ENCODE data around the gene NINJ2. TPM values are rescaled to one million over a fixed set of nuclear protein-coding genes. Genes with fewer than 3 reads are reported as not detected.

Gene NINJ2
- total RNA-seq, 2 experiments from 2014 or later, result 1.1 to 3.4 TPM

DNA sequence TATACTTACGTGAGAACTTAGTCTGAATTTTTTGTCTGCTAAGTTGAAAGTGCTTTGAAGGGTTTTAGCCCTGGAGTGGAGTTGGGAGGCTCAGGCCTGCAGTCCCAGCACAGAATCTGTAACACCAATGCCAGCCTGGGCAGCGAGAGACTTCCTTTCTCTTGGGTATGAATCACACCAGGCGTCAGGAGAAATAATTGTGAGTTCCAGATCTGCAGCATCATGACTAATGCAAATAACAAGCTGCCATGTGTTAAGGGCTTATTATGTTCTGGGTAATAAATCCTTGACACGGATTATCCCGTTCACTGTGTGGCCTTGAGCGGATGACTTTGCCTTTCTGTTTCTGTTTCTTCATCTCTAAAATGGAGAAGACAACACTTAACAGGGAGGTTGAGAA, 132.9 kb downstream of the NINJ2 start:
- Mint-ChIP-seq H3K4me3 (no peak overlapping the region), H3K27me3 (no peaks in the 10 kb centered on the region), H3K27ac (no peak overlapping the region), H3K4me1 (ENCODE audit: low read depth) (no peaks in the 10 kb centered on the region), H3K36me3 (ENCODE audit: low read depth) (no peaks in the 10 kb centered on the region), H3K9me3 (peaks cover 5% of the 10 kb centered on the region)
- Histone ChIP-seq H3K36me3 (ENCODE audit: insufficient read depth, low read length) (no peaks in the 10 kb centered on the region), H3K4me1 (ENCODE audit: insufficient read depth, low read length) (no peaks in the 10 kb centered on the region), H3K27me3 (ENCODE audit: control insufficient read depth in 1 of 2, insufficient read depth in 2 of 2, low read length in 2 of 2) (no peaks in the 10 kb centered on the region), H3K4me3 (ENCODE audit: low read length) (no peak overlapping the region), H3K27ac (ENCODE audit: low read depth in 1 of 2, low read length in 2 of 2) (no peak overlapping the region), H3K9me3 (ENCODE audit: control insufficient read depth in 1 of 2, insufficient read depth in 1 of 2, low read length in 2 of 2) (peaks cover 0 to 32% of the 10 kb centered on the region in 2 experiments)
- ChIA-PET POLR2A (no interaction called here), CTCF (interaction anchor here (0.6 to 0.9 kb wide), 2 partner anchors 62 to 142 kb away, joined by 3 read pairs; no protein-coding TSS in a partner anchor)
- ATAC-seq (ENCODE audit: poor library complexity) (no peak), DNase-seq (no peak)
- TF ChIP-seq, protein P1, sequence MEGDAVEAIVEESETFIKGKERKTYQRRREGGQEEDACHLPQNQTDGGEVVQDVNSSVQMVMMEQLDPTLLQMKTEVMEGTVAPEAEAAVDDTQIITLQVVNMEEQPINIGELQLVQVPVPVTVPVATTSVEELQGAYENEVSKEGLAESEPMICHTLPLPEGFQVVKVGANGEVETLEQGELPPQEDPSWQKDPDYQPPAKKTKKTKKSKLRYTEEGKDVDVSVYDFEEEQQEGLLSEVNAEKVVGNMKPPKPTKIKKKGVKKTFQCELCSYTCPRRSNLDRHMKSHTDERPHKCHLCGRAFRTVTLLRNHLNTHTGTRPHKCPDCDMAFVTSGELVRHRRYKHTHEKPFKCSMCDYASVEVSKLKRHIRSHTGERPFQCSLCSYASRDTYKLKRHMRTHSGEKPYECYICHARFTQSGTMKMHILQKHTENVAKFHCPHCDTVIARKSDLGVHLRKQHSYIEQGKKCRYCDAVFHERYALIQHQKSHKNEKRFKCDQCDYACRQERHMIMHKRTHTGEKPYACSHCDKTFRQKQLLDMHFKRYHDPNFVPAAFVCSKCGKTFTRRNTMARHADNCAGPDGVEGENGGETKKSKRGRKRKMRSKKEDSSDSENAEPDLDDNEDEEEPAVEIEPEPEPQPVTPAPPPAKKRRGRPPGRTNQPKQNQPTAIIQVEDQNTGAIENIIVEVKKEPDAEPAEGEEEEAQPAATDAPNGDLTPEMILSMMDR (IDR thresholded peaks at IDR 0.05), result no peak
- intact Hi-C loops (cut with DNase I, micrococcal nuclease), result no loop called here

DNA sequence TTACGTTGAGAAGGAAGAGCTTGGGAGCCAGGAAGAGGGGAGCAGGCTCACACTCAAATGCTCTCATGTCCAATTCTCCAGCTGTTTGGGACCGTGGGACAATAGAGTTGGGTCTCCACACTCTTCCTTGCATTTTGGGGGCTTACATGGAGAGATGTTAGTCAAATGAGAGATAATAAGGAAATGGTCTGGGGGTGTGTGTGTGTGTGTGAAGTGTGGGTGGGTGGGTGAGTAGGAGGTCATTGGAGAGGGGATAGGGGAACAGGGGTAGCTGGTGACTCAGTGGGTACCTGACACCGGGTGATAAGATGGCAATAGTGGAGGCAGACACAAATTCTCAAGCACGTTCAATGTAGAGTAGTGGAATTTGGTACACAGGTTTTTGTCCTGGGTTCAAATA, 135.5 kb downstream of the NINJ2 start:
- no peak overlapping the region for H3K4me3 ChIP-seq (ENCODE audit: low read length)
- no peaks in the 10 kb centered on the region for H3K36me3 ChIP-seq (ENCODE audit: insufficient read depth, low read length)
- Mint-ChIP-seq H3K4me3 (no peak overlapping the region), H3K27me3 (no peaks in the 10 kb centered on the region), H3K9me3 (peaks cover 5% of the 10 kb centered on the region), H3K4me1 (ENCODE audit: low read depth) (no peaks in the 10 kb centered on the region), H3K27ac (no peak overlapping the region), H3K36me3 (ENCODE audit: low read depth) (no peaks in the 10 kb centered on the region)
- H3K4me1 ChIP-seq (ENCODE audit: insufficient read depth, low read length), result no peaks in the 10 kb centered on the region
- ChIA-PET POLR2A (no interaction called here), CTCF (no interaction called here)
- intact Hi-C loops (cut with DNase I, micrococcal nuclease), result no loop called here
- ATAC-seq (ENCODE audit: poor library complexity) (no peak), DNase-seq (no peak)
- H3K9me3 ChIP-seq (ENCODE audit: control insufficient read depth in 1 of 2, insufficient read depth in 1 of 2, low read length in 2 of 2), result peaks cover 0 to 18% of the 10 kb centered on the region in 2 experiments
- no peak overlapping the region for H3K27ac ChIP-seq (ENCODE audit: low read depth in 1 of 2, low read length in 2 of 2)
- no peaks in the 10 kb centered on the region for H3K27me3 ChIP-seq (ENCODE audit: control insufficient read depth in 1 of 2, insufficient read depth in 2 of 2, low read length in 2 of 2)
- TF ChIP-seq, protein P1 (IDR thresholded peaks at IDR 0.05), result no peak

DNA sequence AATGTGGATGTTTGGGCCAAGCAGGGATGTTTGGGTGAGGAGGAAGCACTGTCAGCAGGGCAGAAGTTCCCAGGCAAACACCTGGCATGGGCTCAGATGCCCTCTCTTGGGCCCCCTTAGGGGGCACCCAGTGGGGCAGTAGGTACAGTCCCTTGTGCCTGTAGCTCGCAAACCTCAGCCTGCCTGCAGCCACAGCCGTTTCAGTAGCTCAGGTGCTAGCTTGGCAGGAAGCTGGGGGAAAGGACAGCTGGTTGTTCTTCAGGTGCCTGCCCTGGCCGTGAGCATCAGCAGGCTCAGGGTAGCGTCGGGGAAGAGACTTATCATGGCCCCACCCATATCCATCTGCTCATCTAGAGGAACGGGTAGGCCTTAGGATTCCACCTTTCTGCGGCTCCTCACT, 136.0 kb downstream of the NINJ2 start:
- Mint-ChIP-seq H3K4me3 (no peak overlapping the region), H3K27ac (no peak overlapping the region), H3K27me3 (no peaks in the 10 kb centered on the region), H3K36me3 (ENCODE audit: low read depth) (no peaks in the 10 kb centered on the region), H3K9me3 (peaks cover 3% of the 10 kb centered on the region), H3K4me1 (ENCODE audit: low read depth) (no peaks in the 10 kb centered on the region)
- DNase-seq (no peak), ATAC-seq (ENCODE audit: poor library complexity) (no peak)
- Histone ChIP-seq H3K36me3 (ENCODE audit: insufficient read depth, low read length) (no peaks in the 10 kb centered on the region), H3K4me1 (ENCODE audit: insufficient read depth, low read length) (no peaks in the 10 kb centered on the region), H3K4me3 (ENCODE audit: low read length) (no peak overlapping the region), H3K9me3 (ENCODE audit: control insufficient read depth in 1 of 2, insufficient read depth in 1 of 2, low read length in 2 of 2) (peaks cover 0 to 18% of the 10 kb centered on the region in 2 experiments), H3K27me3 (ENCODE audit: control insufficient read depth in 1 of 2, insufficient read depth in 2 of 2, low read length in 2 of 2) (no peaks in the 10 kb centered on the region), H3K27ac (ENCODE audit: low read depth in 1 of 2, low read length in 2 of 2) (no peak overlapping the region)
- TF ChIP-seq, protein P1 (IDR thresholded peaks at IDR 0.05), result no peak
- intact Hi-C loops (cut with DNase I, micrococcal nuclease), result no loop called here
- POLR2A ChIA-PET, result no interaction called here
- CTCF ChIA-PET, result no interaction called here

All from CD4-positive, alpha-beta T cell (primary cell).